ENCODE measurements around the gene SUSD2. TPM values are rescaled to one million over a fixed set of nuclear protein-coding genes. Genes with fewer than 3 reads are reported as not detected.
"Not testable (repeated sequence)": the region's sequence is repeated elsewhere in the genome, so short reads cannot be mapped to it uniquely, and the experiment has no call there.

Gene SUSD2
- total and polyA plus RNA-seq, 2 of the 4 experiments (the other 2 are of a cell fraction): 0.18 to 1.6 TPM

DNA sequence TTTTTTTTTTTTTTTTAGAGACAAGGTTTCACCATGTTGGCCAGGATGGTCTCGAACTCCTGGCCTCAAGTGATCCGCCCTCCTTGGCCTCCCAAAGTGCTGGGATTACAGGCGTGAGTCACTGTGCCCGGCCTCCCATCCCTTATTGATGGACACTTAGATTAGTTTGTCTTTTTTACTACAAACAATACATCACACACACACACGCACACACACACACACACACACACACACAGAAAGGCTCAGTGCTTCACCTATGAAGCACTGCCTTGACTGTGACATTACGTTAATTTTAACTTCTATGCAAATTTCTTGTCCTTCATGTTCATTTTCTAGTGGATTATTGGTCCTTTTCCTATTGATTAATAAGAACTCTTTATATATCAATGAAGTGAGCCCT lies 44.8 kb upstream of the SUSD2 start:
- H4K5ac ChIP-seq (ENCODE audit: low read depth, low read length); H3K27me3 ChIP-seq (ENCODE audit: control insufficient read depth, insufficient read depth, low read length); H3K9me3 ChIP-seq (ENCODE audit: control insufficient read depth, insufficient read depth, low read length); H2AFZ ChIP-seq (replicated peaks; ENCODE audit: low read length, poor library complexity); H3K56ac ChIP-seq (ENCODE audit: extremely low read depth, insufficient read depth, low read length); BruUV-seq (replicated peaks); H4K8ac ChIP-seq (ENCODE audit: low read depth in 2 of 2, low read length in 2 of 2); H4K91ac ChIP-seq (ENCODE audit: insufficient read depth, low read depth, low read length); H3K4me2 ChIP-seq (ENCODE audit: low read depth, low read length); H3K18ac ChIP-seq (ENCODE audit: low read depth, low read length); H2BK15ac ChIP-seq (ENCODE audit: low read depth, low read length); POLR2A ChIA-PET (ENCODE audit: unreplicated experiment); H3K27ac ChIP-seq (ENCODE audit: insufficient read depth, low read length); H3K14ac ChIP-seq (replicated peaks; ENCODE audit: low read depth, low read length); H4K20me1 ChIP-seq (ENCODE audit: insufficient read depth, low read length); H2BK5ac ChIP-seq (ENCODE audit: low read depth, low read length, poor library complexity, severe bottlenecking); H3K9ac ChIP-seq (ENCODE audit: low read depth, low read length); in situ Hi-C loops (cut with MboI; ENCODE audit: low sequenced_read_pairs); intact Hi-C loops (cut with micrococcal nuclease); dilution Hi-C loops (cut with HindIII; ENCODE audit: low sequenced_read_pairs, unreplicated experiment); H2BK120ac ChIP-seq (ENCODE audit: low read depth, low read length); H3K4me3 ChIP-seq (ENCODE audit: insufficient read depth, low read depth, low read length); H2BK20ac ChIP-seq (ENCODE audit: low read depth, low read length); H3K23ac ChIP-seq (ENCODE audit: low read depth, low read length); H2AK9ac ChIP-seq (replicated peaks; ENCODE audit: low read depth, low read length, poor library complexity); DNase-seq; H3K4ac ChIP-seq (ENCODE audit: low read depth, low read length); ATAC-seq (ENCODE audit: low read depth); H2AK5ac ChIP-seq (ENCODE audit: low read depth, low read length): not testable (repeated sequence)
- WGBS, 2 experiments (ENCODE audit: extremely low coverage in 2 of 2, insufficient read length in 1 of 2): 77% methylated on average over 3 of the region's 6 CpGs; no CpG with 5 or more reads in 1 of the 2 experiments
- peaks cover 13% of the 10 kb centered on the region for H3K36me3 ChIP-seq (ENCODE audit: control insufficient read depth, insufficient read depth, low read length)
- peaks cover 29% of the 10 kb centered on the region for H3K9me1 ChIP-seq (ENCODE audit: insufficient read depth, low read length)
- H3K4me1 ChIP-seq (ENCODE audit: control insufficient read depth, insufficient read depth, low read length): peaks cover 15% of the 10 kb centered on the region
- CTCF ChIA-PET: interaction anchor here (1.5 kb wide), 1 partner anchor 20 kb away, joined by 6 read pairs; no protein-coding TSS in a partner anchor
- H3K79me1 ChIP-seq (ENCODE audit: low read depth in 1 of 2, low read length in 2 of 2): peaks cover 9 to 23% of the 10 kb centered on the region in 2 experiments; a peak in 3 of 4 replicates

All from IMR-90 (cell line).